Endodermal cell (in vitro differentiated cells): ENCODE data around the gene KAT7. TPM values are rescaled to one million over a fixed set of nuclear protein-coding genes. Genes with fewer than 3 reads are reported as not detected.

Experiments used
- DNase-seq: peaks from one replicate; pipeline ENCODE4 v3.0.0-alpha.2; 2017
- H3K27ac ChIP-seq: 2 replicates; pipeline ENCODE4 v1.5.1; 2013; ENCODE audit warnings: mild to moderate bottlenecking, low read depth, low read length, moderate library complexity
- H3K27me3 ChIP-seq: 2 replicates; pipeline ENCODE4 v1.6.1; 2013; ENCODE audit warnings: mild to moderate bottlenecking, low read length, moderate library complexity; ENCODE audit not compliant: insufficient read depth, control insufficient read depth, poor library complexity, severe bottlenecking
- H3K36me3 ChIP-seq: 2 replicates; pipeline ENCODE4 v1.7.0; 2013; ENCODE audit warnings: mild to moderate bottlenecking, low read length, moderate library complexity; ENCODE audit not compliant: control insufficient read depth, insufficient read depth
- H3K4me1 ChIP-seq: one replicate; pipeline ENCODE4 v1.7.0; 2013; ENCODE audit warnings: low read length; ENCODE audit not compliant: control insufficient read depth, insufficient read depth
- H3K4me3 ChIP-seq: 2 replicates; pipeline ENCODE4 v1.5.1; 2013; ENCODE audit warnings: mild to moderate bottlenecking, low read length, moderate library complexity
- H3K9ac ChIP-seq: 2 replicates; pipeline ENCODE4 v1.6.1; 2013; ENCODE audit warnings: mild to moderate bottlenecking, low read length, moderate library complexity; ENCODE audit not compliant: poor library complexity, severe bottlenecking; ENCODE audit errors: extremely low read depth
- H3K9me3 ChIP-seq: 2 replicates; pipeline ENCODE4 v1.6.1; 2013; ENCODE audit warnings: mild to moderate bottlenecking, low read length, moderate library complexity; ENCODE audit not compliant: control insufficient read depth
- H3K27ac Mint-ChIP-seq: 2 replicates; pipeline ENCODE4 v1.8.0; 2020; ENCODE audit warnings: mixed read lengths
- H3K27me3 Mint-ChIP-seq: 2 replicates; pipeline ENCODE4 v1.8.0; 2021; ENCODE audit warnings: mild to moderate bottlenecking, mixed read lengths; ENCODE audit not compliant: insufficient read depth
- H3K36me3 Mint-ChIP-seq: 2 replicates; pipeline ENCODE4 v1.8.0; 2020; ENCODE audit warnings: low read depth, mixed read lengths
- H3K4me1 Mint-ChIP-seq: 2 replicates; pipeline ENCODE4 v1.8.0; 2020; ENCODE audit warnings: mixed read lengths
- H3K4me3 Mint-ChIP-seq: 2 replicates; pipeline ENCODE4 v1.8.0; 2020; ENCODE audit warnings: mild to moderate bottlenecking, moderate library complexity, mixed read lengths
- H3K9me3 Mint-ChIP-seq: 2 replicates; pipeline ENCODE4 v1.8.0; 2020; ENCODE audit warnings: mild to moderate bottlenecking, mixed read lengths
- WGBS, 2 experiments: methylation state at CpG; one replicate each; pipeline versions ENCODE4 v1.1.5 to v1.1.7; 2013; ENCODE audit warnings: missing lambda C conversion rate in 2 of 2, mixed read lengths in 1 of 2; ENCODE audit not compliant: insufficient coverage in 1 of 2, insufficient read length in 1 of 2; 5-methylcytosine and 5-hydroxymethylcytosine counted together
- total RNA-seq, 2 donors: library from RNA; stranded (reverse); fragmentation: NEBNext Ultra II Directional in 1 of 2; extraction: Animal tissue kit (Norgen Biotek cat#: 25700) in 1 of 2; gene quantifications; 2 replicates in 1 of 2; 3 replicates in 1 of 2; pipeline ENCODE4 v1.2.1, GENCODE V29; 2021
- TF ChIP-seq, protein P1 (sequence below): fragments of 200-600 bp; sonication (generic); conservative IDR thresholded peaks from 2 replicates; pipeline ENCODE4 v1.5.0; 2021; ENCODE audit warnings: antibody characterized with exemption, mild to moderate bottlenecking

KAT7 gene
- total RNA-seq, 2 donors from 2014 or later, result 77.8 to 80.5 TPM

DNA sequence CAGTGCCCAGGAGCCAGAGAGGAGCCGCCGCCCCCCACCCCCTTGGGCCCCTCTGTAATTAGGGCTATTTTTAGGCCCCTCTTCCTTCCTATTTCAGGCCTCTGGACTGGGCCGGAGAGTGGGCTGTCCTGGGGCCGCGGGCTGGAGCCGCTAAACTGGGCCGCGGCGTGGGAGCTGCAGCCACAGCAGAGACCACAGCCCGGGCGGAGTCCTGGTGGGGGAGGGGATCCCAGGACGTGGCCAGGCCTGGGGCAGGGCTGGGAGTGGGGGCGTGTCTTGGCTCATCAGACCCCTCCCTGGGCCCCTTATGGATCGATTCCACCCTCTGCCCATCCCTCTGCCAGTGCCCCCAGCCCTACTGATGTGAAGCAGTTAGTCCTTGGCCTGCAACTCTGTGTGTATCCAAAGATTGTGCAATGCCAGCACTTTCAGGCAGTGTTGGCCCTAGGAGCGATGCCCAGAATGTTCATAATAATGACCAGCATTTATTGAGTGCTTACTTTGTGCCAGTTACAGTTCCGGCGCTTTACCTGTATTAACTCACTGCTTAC is 74.4 kb downstream of the KAT7 start:
- no peak overlapping the region for H3K4me3 ChIP-seq
- peaks cover 13% of the 10 kb centered on the region for H3K4me1 ChIP-seq
- Mint-ChIP-seq H3K4me3 (no peak overlapping the region), H3K36me3 (no peaks in the 10 kb centered on the region), H3K27ac (no peak overlapping the region), H3K27me3 (peaks cover 6% of the 10 kb centered on the region), H3K9me3 (no peaks in the 10 kb centered on the region), H3K4me1 (peaks cover 30% of the 10 kb centered on the region)
- DNase-seq, result no peak
- no peaks in the 10 kb centered on the region for H3K27me3 ChIP-seq
- TF ChIP-seq, protein P1, sequence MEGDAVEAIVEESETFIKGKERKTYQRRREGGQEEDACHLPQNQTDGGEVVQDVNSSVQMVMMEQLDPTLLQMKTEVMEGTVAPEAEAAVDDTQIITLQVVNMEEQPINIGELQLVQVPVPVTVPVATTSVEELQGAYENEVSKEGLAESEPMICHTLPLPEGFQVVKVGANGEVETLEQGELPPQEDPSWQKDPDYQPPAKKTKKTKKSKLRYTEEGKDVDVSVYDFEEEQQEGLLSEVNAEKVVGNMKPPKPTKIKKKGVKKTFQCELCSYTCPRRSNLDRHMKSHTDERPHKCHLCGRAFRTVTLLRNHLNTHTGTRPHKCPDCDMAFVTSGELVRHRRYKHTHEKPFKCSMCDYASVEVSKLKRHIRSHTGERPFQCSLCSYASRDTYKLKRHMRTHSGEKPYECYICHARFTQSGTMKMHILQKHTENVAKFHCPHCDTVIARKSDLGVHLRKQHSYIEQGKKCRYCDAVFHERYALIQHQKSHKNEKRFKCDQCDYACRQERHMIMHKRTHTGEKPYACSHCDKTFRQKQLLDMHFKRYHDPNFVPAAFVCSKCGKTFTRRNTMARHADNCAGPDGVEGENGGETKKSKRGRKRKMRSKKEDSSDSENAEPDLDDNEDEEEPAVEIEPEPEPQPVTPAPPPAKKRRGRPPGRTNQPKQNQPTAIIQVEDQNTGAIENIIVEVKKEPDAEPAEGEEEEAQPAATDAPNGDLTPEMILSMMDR, result no peak
- no peak overlapping the region for H3K27ac ChIP-seq
- H3K9ac ChIP-seq, result no peak overlapping the region
- 90 to 100% methylated on average over 3 to 17 of the region's 17 CpGs for WGBS, 2 experiments
- no peaks in the 10 kb centered on the region for H3K9me3 ChIP-seq
- no peaks in the 10 kb centered on the region for H3K36me3 ChIP-seq

DNA sequence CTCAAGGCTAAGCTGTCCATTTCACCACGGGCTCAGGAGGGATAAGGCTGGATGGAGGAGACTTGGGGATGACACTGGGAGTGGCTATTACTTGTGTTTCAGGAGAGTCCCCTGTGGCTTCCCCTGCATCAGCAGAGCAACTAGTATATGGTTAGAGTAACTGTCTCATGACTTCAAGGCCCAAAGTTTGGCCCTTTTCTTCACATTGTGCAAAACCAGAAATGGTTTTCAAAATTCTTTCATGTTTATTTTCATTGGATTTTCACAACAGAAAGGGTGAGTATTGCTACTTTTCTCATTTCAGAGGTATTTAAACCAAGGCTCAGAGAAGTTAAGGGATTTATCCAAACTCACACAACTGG is 77.5 kb downstream of the KAT7 start:
- TF ChIP-seq, protein P1, result no peak
- WGBS, 2 experiments, result 0 to 13% methylated on average over 1 of the region's 1 CpG
- no peak for DNase-seq
- Histone ChIP-seq H3K27ac (no peak overlapping the region), H3K36me3 (no peaks in the 10 kb centered on the region), H3K9ac (peak overlapping the region; percentile 66), H3K4me1 (peaks cover 13% of the 10 kb centered on the region), H3K27me3 (no peaks in the 10 kb centered on the region), H3K9me3 (no peaks in the 10 kb centered on the region), H3K4me3 (no peak overlapping the region)
- Mint-ChIP-seq H3K9me3 (no peaks in the 10 kb centered on the region), H3K36me3 (no peaks in the 10 kb centered on the region), H3K4me1 (peaks cover 30% of the 10 kb centered on the region), H3K4me3 (peak overlapping the region; percentile 37), H3K27ac (peak overlapping the region; percentile 97), H3K27me3 (no peaks in the 10 kb centered on the region)

- Histone ChIP-seq H3K9ac (no peak overlapping the region), H3K27ac (no peak overlapping the region), H3K27me3 (no peaks in the 10 kb centered on the region), H3K4me1 (peaks cover 13% of the 10 kb centered on the region), H3K36me3 (no peaks in the 10 kb centered on the region), H3K9me3 (no peaks in the 10 kb centered on the region), H3K4me3 (no peak overlapping the region)
- no peaks in the 10 kb centered on the region for H3K9me3 Mint-ChIP-seq
- H3K27ac Mint-ChIP-seq, result no peak overlapping the region
- no peak for DNase-seq
- H3K27me3 Mint-ChIP-seq, result no peaks in the 10 kb centered on the region
- H3K4me3 Mint-ChIP-seq, result no peak overlapping the region
- WGBS, 2 experiments, result 89 to 100% methylated on average over 1 to 2 of the region's 3 CpGs
- H3K4me1 Mint-ChIP-seq, result peaks cover 26% of the 10 kb centered on the region
- no peaks in the 10 kb centered on the region for H3K36me3 Mint-ChIP-seq
- TF ChIP-seq, protein P1, result no peak
Observed at GRCh38 chr17:49866882-49867413, 78.5 kb downstream of the KAT7 start.
